ENCODE measurements around the gene VTN.

Gene VTN

DNA sequence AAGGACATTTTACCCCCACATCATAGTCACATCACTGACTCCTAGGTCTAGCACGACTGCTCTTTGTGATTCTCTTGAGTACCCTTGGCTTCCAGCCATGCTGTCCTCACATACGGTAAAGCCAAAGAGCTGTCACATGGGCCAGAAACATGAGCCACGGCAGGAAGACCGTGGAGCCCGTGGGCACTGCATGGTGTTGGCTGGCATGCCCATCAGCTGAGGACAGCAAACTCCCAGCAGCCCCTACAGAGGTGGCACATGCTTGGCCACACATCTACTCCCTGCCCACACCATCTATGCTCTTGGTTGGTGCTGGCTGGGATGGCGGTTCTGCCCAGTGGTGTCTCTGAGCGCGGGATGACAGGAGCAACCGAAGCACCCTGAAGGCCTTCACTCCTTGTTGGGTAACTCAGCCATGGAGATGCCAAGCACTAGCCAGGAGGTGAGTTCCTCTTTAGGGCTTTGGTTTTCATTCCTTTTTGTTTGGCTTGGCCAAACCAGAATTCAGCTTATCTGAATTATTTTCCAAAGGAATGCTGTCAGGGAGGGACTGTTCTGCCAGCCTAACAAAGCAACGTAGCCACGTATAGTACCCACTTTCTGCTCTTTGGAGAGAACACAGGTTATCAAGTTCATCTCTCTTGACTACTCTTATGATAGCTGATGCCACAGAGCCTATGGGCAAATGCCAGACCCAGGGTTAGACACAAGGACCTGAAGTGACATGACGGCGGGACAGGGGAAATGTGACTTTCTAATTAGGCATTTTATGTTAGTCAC lies 24.5 kb downstream of the VTN start:
- Mint-ChIP-seq H3K9me3 (no peaks in the 10 kb centered on the region), H3K4me3 (no peak overlapping the region), H3K27me3 (ENCODE audit: low read depth) (no peaks in the 10 kb centered on the region), H3K27ac (no peak overlapping the region), H3K36me3 (ENCODE audit: low read depth) (peaks cover 57% of the 10 kb centered on the region), H3K4me1 (no peaks in the 10 kb centered on the region)
- TF ChIP-seq, protein P1, sequence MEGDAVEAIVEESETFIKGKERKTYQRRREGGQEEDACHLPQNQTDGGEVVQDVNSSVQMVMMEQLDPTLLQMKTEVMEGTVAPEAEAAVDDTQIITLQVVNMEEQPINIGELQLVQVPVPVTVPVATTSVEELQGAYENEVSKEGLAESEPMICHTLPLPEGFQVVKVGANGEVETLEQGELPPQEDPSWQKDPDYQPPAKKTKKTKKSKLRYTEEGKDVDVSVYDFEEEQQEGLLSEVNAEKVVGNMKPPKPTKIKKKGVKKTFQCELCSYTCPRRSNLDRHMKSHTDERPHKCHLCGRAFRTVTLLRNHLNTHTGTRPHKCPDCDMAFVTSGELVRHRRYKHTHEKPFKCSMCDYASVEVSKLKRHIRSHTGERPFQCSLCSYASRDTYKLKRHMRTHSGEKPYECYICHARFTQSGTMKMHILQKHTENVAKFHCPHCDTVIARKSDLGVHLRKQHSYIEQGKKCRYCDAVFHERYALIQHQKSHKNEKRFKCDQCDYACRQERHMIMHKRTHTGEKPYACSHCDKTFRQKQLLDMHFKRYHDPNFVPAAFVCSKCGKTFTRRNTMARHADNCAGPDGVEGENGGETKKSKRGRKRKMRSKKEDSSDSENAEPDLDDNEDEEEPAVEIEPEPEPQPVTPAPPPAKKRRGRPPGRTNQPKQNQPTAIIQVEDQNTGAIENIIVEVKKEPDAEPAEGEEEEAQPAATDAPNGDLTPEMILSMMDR (IDR thresholded peaks at IDR 0.05; ENCODE audit: unreplicated experiment in 3 of 3) = no peak

DNA sequence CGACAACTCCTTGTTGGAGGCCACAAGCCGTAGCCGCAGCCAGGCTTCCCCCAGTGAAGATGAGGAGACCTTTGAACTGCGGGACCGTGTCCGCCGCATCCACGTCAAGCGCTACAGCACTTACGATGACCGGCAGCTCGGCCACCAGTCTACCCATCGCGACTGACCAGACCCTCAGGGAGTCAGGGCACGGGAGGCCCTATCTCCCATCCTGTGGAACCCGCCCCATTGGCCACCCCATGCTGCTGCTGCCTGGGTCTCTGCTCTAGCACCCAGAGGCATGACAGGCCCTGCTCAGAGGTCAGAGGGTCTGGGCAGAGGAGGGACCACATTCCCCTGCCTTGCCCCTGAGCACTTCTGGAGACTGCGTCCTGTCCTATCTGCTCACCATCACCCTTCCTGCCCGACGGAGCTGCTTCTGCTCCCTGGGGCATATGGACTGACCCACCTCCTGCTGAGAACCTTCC lies 25.6 kb downstream of the VTN start:
- TF ChIP-seq, protein P1 (IDR thresholded peaks at IDR 0.05; ENCODE audit: unreplicated experiment in 3 of 3) = no peak
- no peaks in the 10 kb centered on the region for H3K4me1 Mint-ChIP-seq
- peaks cover 55% of the 10 kb centered on the region for H3K36me3 Mint-ChIP-seq (ENCODE audit: low read depth)
- H3K4me3 Mint-ChIP-seq = no peak overlapping the region
- no peak overlapping the region for H3K27ac Mint-ChIP-seq
- no peaks in the 10 kb centered on the region for H3K9me3 Mint-ChIP-seq
- no peaks in the 10 kb centered on the region for H3K27me3 Mint-ChIP-seq (ENCODE audit: low read depth)

DNA sequence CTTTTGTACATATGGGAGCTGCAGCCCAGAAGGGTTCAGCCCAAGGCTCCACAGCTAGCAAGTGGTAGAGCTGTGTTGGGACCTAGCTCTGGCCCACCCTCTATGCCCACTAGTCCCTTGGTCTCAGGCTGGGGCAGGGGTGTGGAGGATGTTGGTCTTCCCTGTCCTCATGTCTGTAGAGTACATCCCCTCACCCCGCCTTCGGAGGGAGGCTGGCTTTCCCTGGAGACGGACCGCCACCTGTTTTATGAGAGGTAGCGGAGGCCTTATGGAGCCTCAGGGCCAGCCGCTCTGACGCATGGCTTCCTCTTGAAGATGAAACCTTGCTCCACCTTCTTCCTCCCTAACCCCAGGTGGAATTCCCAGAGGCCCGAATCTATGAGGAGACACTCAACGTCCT lies 26.1 kb downstream of the VTN start:
- H3K27ac Mint-ChIP-seq = no peak overlapping the region
- no peaks in the 10 kb centered on the region for H3K27me3 Mint-ChIP-seq (ENCODE audit: low read depth)
- TF ChIP-seq, protein P1 (IDR thresholded peaks at IDR 0.05; ENCODE audit: unreplicated experiment in 3 of 3) = no peak
- no peaks in the 10 kb centered on the region for H3K9me3 Mint-ChIP-seq
- H3K36me3 Mint-ChIP-seq (ENCODE audit: low read depth) = peaks cover 54% of the 10 kb centered on the region
- H3K4me1 Mint-ChIP-seq = no peaks in the 10 kb centered on the region
- no peak overlapping the region for H3K4me3 Mint-ChIP-seq

DNA sequence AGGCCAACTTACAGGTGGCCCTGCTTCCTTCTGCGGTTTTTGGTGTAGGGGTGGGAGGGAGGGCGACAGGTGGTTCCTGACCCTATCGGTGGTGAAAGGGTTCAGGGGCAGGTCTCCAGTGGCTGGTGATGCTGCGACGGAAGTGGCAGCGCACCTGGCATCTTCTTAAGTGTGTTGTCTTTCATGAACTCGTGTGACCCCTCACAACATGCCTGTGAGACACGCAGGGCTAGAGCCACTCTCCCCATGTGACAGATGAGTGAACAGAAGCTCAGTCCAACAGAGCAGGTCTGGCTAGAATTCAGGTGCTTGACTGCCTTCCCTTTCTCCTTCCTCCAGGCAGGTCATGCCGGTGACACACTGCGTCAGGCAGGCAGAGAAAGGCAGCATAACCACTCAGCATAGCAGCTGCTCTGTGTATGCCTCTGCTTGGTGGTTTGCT lies 26.6 kb downstream of the VTN start:
- Mint-ChIP-seq H3K4me1 (peaks cover 3% of the 10 kb centered on the region), H3K36me3 (ENCODE audit: low read depth) (peaks cover 51% of the 10 kb centered on the region), H3K9me3 (no peaks in the 10 kb centered on the region)

DNA sequence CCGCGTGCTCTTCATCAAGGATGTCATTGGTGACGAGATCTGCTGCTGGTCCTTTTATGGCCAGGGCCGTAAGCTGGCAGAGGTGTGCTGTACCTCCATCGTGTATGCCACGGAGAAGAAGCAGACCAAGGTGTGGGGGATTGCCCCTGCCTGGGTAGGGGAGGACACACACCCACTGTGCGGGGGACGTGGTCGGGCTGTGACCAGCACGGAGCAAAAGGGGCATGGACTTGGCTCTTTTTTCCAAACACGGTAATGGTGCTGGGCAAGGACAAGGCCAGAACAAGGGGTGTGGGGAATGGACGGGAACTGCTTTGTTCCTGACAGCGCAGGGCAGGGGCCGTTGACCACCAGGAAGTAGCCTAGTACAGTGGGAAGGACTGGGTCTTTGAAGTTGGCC lies 27.8 kb downstream of the VTN start:
- TF ChIP-seq, protein P1 (IDR thresholded peaks at IDR 0.05; ENCODE audit: unreplicated experiment in 3 of 3) = no peak
- Mint-ChIP-seq H3K27me3 (ENCODE audit: low read depth) (no peaks in the 10 kb centered on the region), H3K27ac (no peak overlapping the region), H3K36me3 (ENCODE audit: low read depth) (peaks cover 44% of the 10 kb centered on the region), H3K4me1 (peaks cover 13% of the 10 kb centered on the region), H3K4me3 (no peak overlapping the region), H3K9me3 (no peaks in the 10 kb centered on the region)

More for the DNA sequence above, 26.6 kb downstream of the VTN start:
- TF ChIP-seq, protein P1 (IDR thresholded peaks at IDR 0.05; ENCODE audit: unreplicated experiment in 3 of 3) = no peak
- no peak overlapping the region for H3K4me3 Mint-ChIP-seq
- H3K27me3 Mint-ChIP-seq (ENCODE audit: low read depth) = no peaks in the 10 kb centered on the region
- no peak overlapping the region for H3K27ac Mint-ChIP-seq

DNA sequence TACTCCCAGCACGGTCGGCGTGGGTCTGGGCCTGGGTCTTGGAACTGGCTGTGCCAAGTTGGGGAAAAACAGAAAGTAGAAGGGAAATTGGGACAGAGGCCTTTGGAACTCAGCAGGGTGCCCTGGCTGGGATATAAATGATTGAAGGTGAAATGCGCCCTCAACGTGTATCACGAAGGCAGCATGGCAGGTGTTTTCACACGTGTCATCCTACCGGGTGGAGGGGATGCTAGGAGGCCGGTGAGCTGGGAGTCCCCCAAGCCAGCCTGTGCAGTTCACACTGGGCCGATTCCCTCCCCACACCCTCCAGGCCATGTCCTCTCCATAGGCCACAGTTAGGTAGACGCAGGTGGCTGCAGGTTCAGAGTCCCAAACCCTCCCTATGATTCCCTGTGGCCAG lies 28.6 kb downstream of the VTN start:
- TF ChIP-seq, protein P1 (IDR thresholded peaks at IDR 0.05; ENCODE audit: unreplicated experiment in 3 of 3) = no peak
- Mint-ChIP-seq H3K27me3 (ENCODE audit: low read depth) (no peaks in the 10 kb centered on the region), H3K27ac (no peak overlapping the region), H3K4me3 (no peak overlapping the region), H3K9me3 (no peaks in the 10 kb centered on the region), H3K4me1 (peaks cover 21% of the 10 kb centered on the region), H3K36me3 (ENCODE audit: low read depth) (peaks cover 38% of the 10 kb centered on the region)
